ENCODE measurements around the gene ASB16.

Gene ASB16

DNA sequence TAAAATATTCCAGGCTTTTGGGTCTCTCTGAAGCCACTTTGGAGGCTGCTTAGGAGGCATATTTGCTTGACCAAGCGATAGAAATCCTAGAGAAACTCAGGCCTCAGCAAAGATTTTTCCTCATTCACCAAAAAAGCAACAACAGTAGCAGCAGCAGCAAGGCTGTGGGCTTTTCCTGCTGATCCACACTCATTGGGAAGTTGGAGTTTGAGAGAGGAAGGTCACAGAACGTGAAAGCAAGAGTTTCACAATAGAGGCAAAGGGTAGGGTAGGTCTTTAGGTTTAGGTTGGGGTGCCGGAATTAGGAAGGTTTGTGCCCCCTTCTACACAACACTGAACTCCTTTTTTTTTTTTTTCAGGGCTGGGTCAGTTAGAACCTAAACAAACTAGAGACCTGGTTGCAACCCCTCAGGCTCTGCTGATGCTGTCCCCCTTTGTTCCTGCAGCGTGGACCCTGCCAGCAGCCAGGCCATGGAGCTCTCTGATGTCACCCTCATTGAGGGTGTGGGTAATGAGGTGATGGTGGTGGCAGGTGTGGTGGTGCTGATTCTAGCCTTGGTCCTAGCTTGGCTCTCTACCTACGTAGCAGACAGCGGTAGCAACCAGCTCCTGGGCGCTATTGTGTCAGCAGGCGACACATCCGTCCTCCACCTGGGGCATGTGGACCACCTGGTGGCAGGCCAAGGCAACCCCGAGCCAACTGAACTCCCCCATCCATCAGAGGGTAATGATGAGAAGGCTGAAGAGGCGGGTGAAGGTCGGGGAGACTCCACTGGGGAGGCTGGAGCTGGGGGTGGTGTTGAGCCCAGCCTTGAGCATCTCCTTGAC lies 18.3 kb downstream of the ASB16 start:
- Mint-ChIP-seq H3K4me1 (ENCODE audit: low read depth in 2 of 2) (peaks cover 29 to 32% of the 10 kb centered on the region in 2 donors), H3K27me3 (no peaks in the 10 kb centered on the region), H3K4me3 (peak overlapping the region in 1 of 2 donors; percentile 99), H3K27ac (peak overlapping the region; percentile 71 to 100), H3K9me3 (no peaks in the 10 kb centered on the region), H3K36me3 (ENCODE audit: insufficient read depth) (peaks cover 49% of the 10 kb centered on the region)
- DNase-seq (no peak), ATAC-seq (replicated peaks) (no peak)

DNA sequence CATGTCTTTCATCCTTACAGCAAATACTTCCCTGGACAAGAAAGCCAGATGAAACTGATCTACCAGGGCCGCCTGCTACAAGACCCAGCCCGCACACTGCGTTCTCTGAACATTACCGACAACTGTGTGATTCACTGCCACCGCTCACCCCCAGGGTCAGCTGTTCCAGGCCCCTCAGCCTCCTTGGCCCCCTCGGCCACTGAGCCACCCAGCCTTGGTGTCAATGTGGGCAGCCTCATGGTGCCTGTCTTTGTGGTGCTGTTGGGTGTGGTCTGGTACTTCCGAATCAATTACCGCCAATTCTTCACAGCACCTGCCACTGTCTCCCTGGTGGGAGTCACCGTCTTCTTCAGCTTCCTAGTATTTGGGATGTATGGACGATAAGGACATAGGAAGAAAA lies 20.0 kb downstream of the ASB16 start:
- H3K4me1 Mint-ChIP-seq (ENCODE audit: low read depth in 2 of 2), result peaks cover 18 to 21% of the 10 kb centered on the region in 2 donors
- H3K36me3 Mint-ChIP-seq (ENCODE audit: insufficient read depth), result peaks cover 59% of the 10 kb centered on the region
- no peak for DNase-seq
- H3K27me3 Mint-ChIP-seq, result no peaks in the 10 kb centered on the region
- H3K27ac Mint-ChIP-seq, result peak overlapping the region in 1 of 2 donors; percentile 75
- no peaks in the 10 kb centered on the region for H3K9me3 Mint-ChIP-seq
- peak overlapping the region in 1 of 2 donors; percentile 42 for H3K4me3 Mint-ChIP-seq
- ATAC-seq (replicated peaks), result no peak

DNA sequence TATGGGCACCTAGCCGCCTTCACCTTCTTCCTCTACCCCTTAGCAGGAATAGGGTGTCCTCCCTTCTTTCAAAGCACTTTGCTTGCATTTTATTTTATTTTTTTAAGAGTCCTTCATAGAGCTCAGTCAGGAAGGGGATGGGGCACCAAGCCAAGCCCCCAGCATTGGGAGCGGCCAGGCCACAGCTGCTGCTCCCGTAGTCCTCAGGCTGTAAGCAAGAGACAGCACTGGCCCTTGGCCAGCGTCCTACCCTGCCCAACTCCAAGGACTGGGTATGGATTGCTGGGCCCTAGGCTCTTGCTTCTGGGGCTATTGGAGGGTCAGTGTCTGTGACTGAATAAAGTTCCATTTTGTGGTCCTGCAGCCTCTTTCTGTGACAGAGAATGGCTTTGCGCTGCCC lies 20.9 kb downstream of the ASB16 start:
- Mint-ChIP-seq H3K36me3 (ENCODE audit: insufficient read depth) (peaks cover 60% of the 10 kb centered on the region), H3K9me3 (no peaks in the 10 kb centered on the region), H3K27ac (peak overlapping the region; percentile 51 to 58), H3K4me3 (peak overlapping the region in 1 of 2 donors; percentile 32), H3K27me3 (no peaks in the 10 kb centered on the region), H3K4me1 (ENCODE audit: low read depth in 2 of 2) (peaks cover 13 to 18% of the 10 kb centered on the region in 2 donors)
- no peak for ATAC-seq (replicated peaks)
- no peak for DNase-seq

DNA sequence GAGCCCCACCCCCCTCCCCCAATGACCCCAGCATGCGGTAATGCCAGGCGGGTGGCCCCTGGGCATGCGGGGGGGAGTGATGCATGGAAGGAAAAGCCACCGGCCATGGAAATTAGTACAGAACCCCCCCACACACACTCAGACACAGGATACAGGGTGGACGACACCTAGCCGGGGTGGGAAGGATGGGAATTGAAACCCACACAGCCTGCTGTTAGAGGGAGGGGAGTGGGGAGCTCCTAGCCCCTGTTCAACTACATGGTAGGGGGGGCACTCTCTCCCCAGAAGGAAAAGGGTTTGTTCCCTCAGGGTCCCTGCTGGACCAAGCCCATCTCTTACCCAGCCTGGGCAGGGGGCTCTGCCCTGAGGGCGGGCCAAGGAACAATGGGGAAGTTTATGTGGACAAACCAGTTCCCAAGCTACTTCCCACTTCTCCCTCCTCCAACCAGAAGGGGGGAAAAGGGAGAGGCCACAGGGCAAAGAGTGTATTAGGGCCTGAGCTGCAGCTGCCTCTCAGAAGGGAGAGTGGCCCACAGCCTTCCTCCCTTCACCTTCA lies 21.5 kb downstream of the ASB16 start:
- ATAC-seq (replicated peaks) (no peak), DNase-seq (no peak)
- Mint-ChIP-seq H3K4me3 (peak overlapping the region in 1 of 2 donors; percentile 32), H3K27me3 (no peaks in the 10 kb centered on the region), H3K36me3 (ENCODE audit: insufficient read depth) (peaks cover 59% of the 10 kb centered on the region), H3K4me1 (ENCODE audit: low read depth in 2 of 2) (peaks cover 14 to 17% of the 10 kb centered on the region in 2 donors), H3K9me3 (no peaks in the 10 kb centered on the region), H3K27ac (peak overlapping the region; percentile 58 to 76)

DNA sequence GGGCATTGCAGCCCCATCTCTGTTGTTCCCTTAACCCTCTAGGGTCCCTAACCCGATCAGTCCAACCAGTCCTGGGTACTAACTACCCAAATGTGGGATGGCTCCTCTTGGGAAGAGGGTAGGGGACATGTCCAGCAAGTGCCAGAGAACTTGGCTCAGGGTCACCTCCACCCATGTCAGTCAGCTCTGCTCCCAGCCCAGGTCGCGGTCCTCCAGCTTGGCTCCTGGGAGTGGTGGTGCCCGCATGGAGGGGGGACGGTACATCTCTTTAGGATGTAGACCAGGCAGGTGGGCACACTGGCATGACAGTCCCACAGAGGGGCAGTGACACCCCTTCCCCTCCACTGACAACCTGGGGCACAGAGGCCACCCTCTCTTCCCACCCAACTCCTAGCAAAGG lies 22.2 kb downstream of the ASB16 start:
- peaks cover 13 to 19% of the 10 kb centered on the region in 2 donors for H3K4me1 Mint-ChIP-seq (ENCODE audit: low read depth in 2 of 2)
- H3K4me3 Mint-ChIP-seq, result no peak overlapping the region
- no peaks in the 10 kb centered on the region for H3K9me3 Mint-ChIP-seq
- H3K27ac Mint-ChIP-seq, result peak overlapping the region in 1 of 2 donors; percentile 76
- ATAC-seq (replicated peaks) (no peak), DNase-seq (no peak)
- peaks cover 59% of the 10 kb centered on the region for H3K36me3 Mint-ChIP-seq (ENCODE audit: insufficient read depth)
- no peaks in the 10 kb centered on the region for H3K27me3 Mint-ChIP-seq

DNA sequence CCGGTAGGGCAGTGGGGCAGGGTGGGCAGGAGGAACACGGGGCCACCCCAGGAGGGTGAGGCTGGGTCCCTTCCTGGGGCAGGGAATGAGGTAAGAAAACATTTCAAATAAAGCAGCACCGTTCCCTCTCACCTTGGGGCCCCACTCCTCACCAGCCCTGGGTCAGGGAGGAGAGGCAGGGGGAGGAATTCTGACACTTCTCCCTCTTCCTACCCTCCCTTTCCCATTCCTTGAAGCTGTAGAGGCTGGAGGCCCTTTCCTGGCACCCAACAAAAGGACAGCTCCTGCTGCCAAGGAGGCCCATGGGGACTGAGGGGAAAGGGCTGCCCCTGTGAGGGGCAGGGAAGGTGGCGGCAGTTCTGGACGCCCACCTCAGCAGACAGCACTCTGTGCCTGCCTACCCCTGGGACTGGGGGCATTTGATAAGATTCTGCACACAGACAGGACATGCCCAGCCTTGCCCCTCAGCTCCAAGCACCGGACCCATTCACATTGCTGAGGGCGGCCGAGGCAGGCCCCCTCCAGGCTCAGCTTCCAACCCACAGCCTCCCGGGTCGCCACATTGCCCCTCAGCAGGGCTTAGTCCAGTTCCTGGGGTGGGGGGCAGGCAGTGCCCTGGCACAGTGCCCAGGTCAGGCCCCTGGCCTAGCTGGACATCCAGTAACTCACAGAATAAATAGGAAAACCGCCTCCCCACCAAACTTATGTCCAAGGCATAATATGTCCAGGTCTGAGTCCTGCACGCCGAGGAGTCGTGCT lies 23.0 kb downstream of the ASB16 start:
- H3K36me3 Mint-ChIP-seq (ENCODE audit: insufficient read depth), result peaks cover 65% of the 10 kb centered on the region
- H3K27me3 Mint-ChIP-seq, result no peaks in the 10 kb centered on the region
- H3K4me3 Mint-ChIP-seq, result no peak overlapping the region
- H3K27ac Mint-ChIP-seq, result no peak overlapping the region
- no peaks in the 10 kb centered on the region for H3K9me3 Mint-ChIP-seq
- peaks cover 17 to 21% of the 10 kb centered on the region in 2 donors for H3K4me1 Mint-ChIP-seq (ENCODE audit: low read depth in 2 of 2)
- ATAC-seq (replicated peaks), result no peak
- no peak for DNase-seq

DNA sequence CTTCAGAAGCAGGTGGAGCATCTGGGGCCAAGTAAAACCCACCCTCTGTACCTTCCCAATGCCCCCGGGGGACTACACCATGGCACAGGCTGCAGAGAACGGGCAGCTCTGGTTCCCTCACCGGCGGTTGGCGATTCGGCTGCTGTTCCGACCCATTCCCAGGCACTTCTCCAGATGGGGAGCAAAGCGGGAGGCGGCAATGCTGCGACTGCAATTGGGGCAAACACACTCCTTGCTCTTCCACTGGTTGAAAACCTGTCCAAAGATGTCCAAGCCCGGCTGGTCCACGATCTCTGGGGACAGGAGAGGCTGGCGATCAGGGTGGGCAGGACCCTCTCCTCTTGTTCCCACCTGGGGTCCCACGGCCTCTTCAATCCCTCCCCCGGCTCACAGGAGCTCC lies 26.6 kb downstream of the ASB16 start:
- Mint-ChIP-seq H3K4me1 (ENCODE audit: low read depth in 2 of 2) (peaks cover 24% of the 10 kb centered on the region in 2 donors), H3K4me3 (peak overlapping the region; percentile 8 to 33), H3K9me3 (no peaks in the 10 kb centered on the region), H3K27ac (peak overlapping the region; percentile 17 to 71), H3K27me3 (no peaks in the 10 kb centered on the region), H3K36me3 (ENCODE audit: insufficient read depth) (peaks cover 46% of the 10 kb centered on the region)
- ATAC-seq (replicated peaks) (no peak), DNase-seq (no peak)

DNA sequence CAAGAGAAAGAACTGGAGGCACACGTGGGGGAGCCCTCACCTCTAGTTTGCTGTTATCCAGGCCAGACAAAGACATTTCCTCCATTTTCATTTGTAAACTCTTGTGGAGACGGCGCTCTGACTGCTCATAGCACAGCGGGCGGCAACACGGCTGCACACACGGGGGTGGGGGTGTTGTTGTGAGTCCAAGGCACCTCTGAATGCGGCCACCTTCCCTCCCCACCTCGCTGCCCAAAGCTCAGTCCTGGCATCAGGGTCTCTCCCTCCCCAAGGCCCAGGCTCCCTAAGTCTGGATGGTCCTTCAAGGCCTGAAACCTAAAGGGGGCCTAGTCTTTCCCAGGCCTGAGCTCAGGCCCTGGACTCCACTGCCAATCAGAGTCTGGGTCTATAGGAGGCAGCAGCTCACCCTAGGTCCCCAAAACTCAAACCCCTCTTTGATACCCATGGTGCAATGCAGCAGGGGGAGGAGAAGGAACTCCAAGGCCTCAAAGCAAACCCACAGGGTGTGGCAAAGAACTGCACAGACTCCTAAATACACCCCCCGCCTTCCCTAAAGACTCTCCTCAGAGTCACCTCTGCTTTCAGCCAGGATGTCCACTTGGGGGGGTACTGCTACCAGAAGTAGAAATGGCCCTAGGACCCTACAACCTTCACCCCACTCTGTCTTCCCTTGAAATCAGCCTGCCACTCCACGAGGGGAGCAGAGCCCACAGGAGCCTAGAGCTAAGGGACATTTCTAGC lies 27.6 kb downstream of the ASB16 start:
- Mint-ChIP-seq H3K27me3 (no peaks in the 10 kb centered on the region), H3K4me3 (peak overlapping the region; percentile 81 to 83), H3K36me3 (ENCODE audit: insufficient read depth) (peaks cover 45% of the 10 kb centered on the region), H3K4me1 (ENCODE audit: low read depth in 2 of 2) (peaks cover 26 to 28% of the 10 kb centered on the region in 2 donors), H3K9me3 (no peaks in the 10 kb centered on the region), H3K27ac (peak overlapping the region; percentile 71 to 85)
- no peak for DNase-seq
- no peak for ATAC-seq (replicated peaks)

DNA sequence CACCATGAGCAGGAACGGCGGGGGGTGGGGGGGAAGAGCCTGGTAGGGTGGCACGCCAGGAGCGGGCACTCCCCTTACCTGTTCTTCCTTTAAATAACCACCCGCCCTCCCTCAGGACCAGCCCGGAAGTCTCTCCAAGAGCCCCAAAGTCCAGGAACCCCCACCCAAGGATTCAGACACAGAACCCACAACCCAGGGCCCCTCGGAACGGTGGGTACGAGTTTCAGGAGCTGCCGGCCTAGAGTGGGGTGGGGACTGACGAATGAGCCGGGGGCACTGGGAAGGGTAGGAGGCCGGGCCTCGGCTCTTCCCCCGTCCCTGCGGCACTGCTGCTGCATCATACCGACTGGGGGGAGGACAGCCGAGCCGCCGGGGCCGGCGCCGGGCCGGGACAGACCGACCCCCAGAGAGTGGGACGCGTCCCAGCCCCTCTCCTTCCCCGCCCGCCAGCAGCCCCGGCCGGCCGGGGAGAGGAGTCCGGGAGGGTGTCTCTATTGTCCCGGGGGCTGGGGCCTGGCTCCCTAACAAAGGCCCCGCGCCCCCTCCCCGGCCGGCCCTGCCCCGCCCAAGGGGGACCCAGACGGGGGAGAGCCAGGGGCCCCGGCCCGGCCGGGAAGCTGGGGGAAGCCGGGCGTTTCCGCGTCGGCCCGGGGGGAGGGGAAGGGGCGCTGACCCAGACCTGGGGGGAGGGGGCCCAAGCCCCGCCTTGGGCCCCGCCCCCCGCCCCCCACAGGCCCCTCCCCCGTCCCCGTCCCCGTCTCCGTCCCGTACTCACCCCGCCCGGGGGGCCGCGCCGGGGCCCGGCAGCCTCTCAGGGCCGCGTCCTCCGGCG lies 28.4 kb downstream of the ASB16 start:
- ATAC-seq (replicated peaks) (peak; percentile 12), DNase-seq (peak; percentile 27 to 40 (median 34))
- no peaks in the 10 kb centered on the region for H3K9me3 Mint-ChIP-seq
- peaks cover 33 to 36% of the 10 kb centered on the region in 2 donors for H3K4me1 Mint-ChIP-seq (ENCODE audit: low read depth in 2 of 2)
- H3K27ac Mint-ChIP-seq, result peak overlapping the region; percentile 71 to 85
- no peaks in the 10 kb centered on the region for H3K27me3 Mint-ChIP-seq
- H3K36me3 Mint-ChIP-seq (ENCODE audit: insufficient read depth), result peaks cover 45% of the 10 kb centered on the region
- H3K4me3 Mint-ChIP-seq, result peak overlapping the region; percentile 81 to 83

DNA sequence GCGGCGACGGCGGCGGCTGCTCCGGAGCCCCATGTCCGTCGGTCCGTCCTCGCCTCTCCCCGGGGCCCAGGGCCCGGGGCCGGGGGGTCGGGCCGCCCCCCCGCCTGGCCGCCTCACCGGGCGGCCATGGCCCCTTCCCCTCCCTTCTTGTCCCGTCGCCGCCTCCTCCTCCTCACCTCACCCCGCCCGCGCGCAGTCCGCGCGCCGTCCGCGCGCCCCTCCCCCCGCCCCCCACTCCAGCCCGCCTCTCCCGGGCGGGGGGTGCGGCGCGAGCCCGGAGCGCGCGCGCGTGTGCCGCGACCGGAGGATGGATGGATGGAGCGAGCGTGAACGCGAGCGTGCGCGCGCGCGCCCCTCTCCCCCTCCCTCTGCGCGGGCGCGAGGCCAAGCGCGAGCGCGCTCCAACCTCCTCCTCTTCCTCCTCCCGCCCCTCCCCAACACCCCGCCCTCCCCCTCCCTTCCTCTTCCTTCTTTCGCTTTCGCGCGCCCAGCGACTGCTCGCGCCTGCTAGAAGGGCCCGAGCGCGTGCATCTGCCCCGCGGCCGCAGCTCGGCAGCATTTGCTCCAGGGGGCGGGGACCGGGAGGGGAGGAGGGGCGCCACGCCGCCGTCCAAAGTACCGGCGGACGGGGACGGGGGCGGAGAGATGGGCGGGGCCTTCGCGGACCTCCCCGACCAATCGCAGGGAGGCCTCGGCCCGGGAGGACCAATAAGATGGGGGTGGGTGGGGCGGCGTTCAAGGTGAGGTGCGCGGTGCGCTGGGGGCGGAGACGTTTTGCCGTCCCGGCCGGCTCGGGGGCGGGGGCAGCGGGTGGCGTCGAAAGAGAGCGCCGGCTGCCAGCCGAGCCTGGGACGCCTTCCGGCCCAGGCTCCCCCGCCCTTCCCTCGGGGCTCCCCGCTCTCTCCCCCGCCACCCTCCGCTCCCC lies 29.3 kb downstream of the ASB16 start, which contains the start of gene ATXN7L3:
Gene ATXN7L3, minus strand, starts transcription at position 332 of the 925 bp plus-strand sequence. CDS start 1,814 bp downstream, outside the sequence.
- H3K36me3 Mint-ChIP-seq (ENCODE audit: insufficient read depth), result peaks cover 40% of the 10 kb centered on the region
- ATAC-seq (replicated peaks), result peak; percentile 79
- DNase-seq, result peak; percentile 94 to 95 (median 95)
- no peaks in the 10 kb centered on the region for H3K27me3 Mint-ChIP-seq
- H3K4me3 Mint-ChIP-seq, result peak within 1 kb of the TSS; percentile 90 to 92
- H3K27ac Mint-ChIP-seq, result peak within 1 kb of the TSS; percentile 92 to 96
- peaks cover 35 to 38% of the 10 kb centered on the region in 2 donors for H3K4me1 Mint-ChIP-seq (ENCODE audit: low read depth in 2 of 2)
- no peaks in the 10 kb centered on the region for H3K9me3 Mint-ChIP-seq

DNA sequence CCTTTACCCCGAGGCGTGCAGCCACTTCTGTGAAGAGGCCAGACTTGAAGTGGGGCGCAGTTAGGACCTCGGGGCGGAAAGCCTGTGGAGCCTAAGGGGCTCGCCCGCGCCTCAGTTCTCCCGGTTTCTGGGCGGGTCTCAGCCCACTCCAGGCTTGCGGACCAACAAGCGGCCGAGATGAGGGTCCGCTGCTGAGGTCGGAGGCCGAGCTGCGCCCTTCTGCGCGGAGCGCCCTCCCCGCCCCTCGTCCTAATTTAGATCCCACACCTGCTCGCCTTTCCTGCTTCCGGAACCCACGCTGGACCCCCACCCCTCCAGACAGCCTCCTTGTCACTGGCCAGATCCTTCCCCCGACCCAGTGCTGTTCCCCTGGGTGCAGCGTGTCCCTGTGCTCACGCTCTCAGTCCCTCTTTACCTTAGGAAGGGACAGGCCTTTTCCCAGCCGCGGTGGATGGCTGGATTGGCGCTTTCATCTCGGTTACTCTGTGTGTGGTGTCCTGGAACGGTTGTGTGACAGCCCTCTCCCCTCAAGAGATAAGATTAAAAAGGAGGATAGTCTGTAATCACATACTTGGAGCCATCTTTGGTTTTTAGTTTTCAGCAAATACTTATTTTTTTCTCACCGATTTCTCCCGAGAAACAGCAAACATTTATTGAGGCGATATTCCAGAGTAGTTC lies 30.1 kb downstream of the ASB16 start:
- ATAC-seq (replicated peaks), result no peak
- DNase-seq, result no peak
- H3K36me3 Mint-ChIP-seq (ENCODE audit: insufficient read depth), result peaks cover 40% of the 10 kb centered on the region
- peak overlapping the region; percentile 92 to 96 for H3K27ac Mint-ChIP-seq
- H3K4me1 Mint-ChIP-seq (ENCODE audit: low read depth in 2 of 2), result peaks cover 35 to 38% of the 10 kb centered on the region in 2 donors
- peak overlapping the region; percentile 90 to 92 for H3K4me3 Mint-ChIP-seq
- H3K27me3 Mint-ChIP-seq, result no peaks in the 10 kb centered on the region
- no peaks in the 10 kb centered on the region for H3K9me3 Mint-ChIP-seq

Data from effector memory CD8-positive, alpha-beta T cell (primary cell).